WTC11 (cell line): ENCODE results near the gene NOL4L.

ENCODE experiments used
- ATF1 ChIP-seq: sonication (generic); formaldehyde crosslinking; IDR thresholded peaks from 2 replicates; pipeline ENCODE4 v1.8.1; 2023; ENCODE audit warnings: mild to moderate bottlenecking, moderate library complexity, missing genetic modification reagents
- ATF2 ChIP-seq: sonication (generic); formaldehyde crosslinking; IDR thresholded peaks from 2 replicates; pipeline ENCODE4 v1.8.1; 2022; ENCODE audit warnings: low read depth, missing genetic modification reagents, borderline replicate concordance
- CREM ChIP-seq: sonication (generic); formaldehyde crosslinking; IDR thresholded peaks from 2 replicates; pipeline ENCODE4 v1.8.1; 2022; ENCODE audit warnings: mild to moderate bottlenecking, missing genetic modification reagents, moderate library complexity
- CTCF ChIP-seq: fragments of 200-600 bp; IDR thresholded peaks from 2 replicates; pipeline ENCODE4 v1.8.0; 2022; ENCODE audit warnings: antibody characterized with exemption
- RORB ChIP-seq: fragments of 250-450 bp; sonication (Bioruptor Pico); IDR thresholded peaks from 2 replicates; pipeline ENCODE4 v1.9.0; 2021; ENCODE audit warnings: mild to moderate bottlenecking
- SP1 ChIP-seq: sonication (generic); formaldehyde crosslinking; conservative IDR thresholded peaks from 2 replicates; pipeline ENCODE4 v1.8.1; 2022; ENCODE audit warnings: missing genetic modification reagents
- ZNF232 ChIP-seq: sonication (generic); formaldehyde crosslinking; IDR thresholded peaks from 2 replicates; pipeline ENCODE4 v1.8.0; 2022; ENCODE audit warnings: mild to moderate bottlenecking, missing genetic modification reagents
- TF ChIP-seq, protein P1 (sequence below): fragments of 250-450 bp; sonication (Bioruptor Pico); IDR thresholded peaks from 2 replicates; pipeline ENCODE4 v1.9.0; 2021; ENCODE audit warnings: moderate library complexity, mild to moderate bottlenecking, inconsistent platforms, borderline replicate concordance
- TF ChIP-seq, protein P2 (sequence below): sonication (generic); formaldehyde crosslinking; conservative IDR thresholded peaks from 2 replicates; pipeline ENCODE4 v1.8.1; 2023; ENCODE audit warnings: mild to moderate bottlenecking, low read depth, missing genetic modification reagents, moderate library complexity

- TF ChIP-seq CTCF (no peak), ATF2 (CRISPR knock-in tag) (no peak), ZNF232 (CRISPR knock-in tag) (no peak), SP1 (CRISPR knock-in tag) (no peak), ATF1 (CRISPR knock-in tag) (no peak), CREM (CRISPR knock-in tag) (no peak), RORB (CRISPR knock-in tag) (no peak)
- TF ChIP-seq, protein P1, sequence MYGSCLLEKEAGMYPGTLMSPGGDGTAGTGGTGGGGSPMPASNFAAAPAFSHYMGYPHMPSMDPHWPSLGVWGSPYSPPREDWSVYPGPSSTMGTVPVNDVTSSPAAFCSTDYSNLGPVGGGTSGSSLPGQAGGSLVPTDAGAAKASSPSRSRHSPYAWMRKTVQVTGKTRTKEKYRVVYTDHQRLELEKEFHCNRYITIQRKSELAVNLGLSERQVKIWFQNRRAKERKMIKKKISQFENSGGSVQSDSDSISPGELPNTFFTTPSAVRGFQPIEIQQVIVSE (CRISPR knock-in tag) = no peak
- TF ChIP-seq, protein P2, sequence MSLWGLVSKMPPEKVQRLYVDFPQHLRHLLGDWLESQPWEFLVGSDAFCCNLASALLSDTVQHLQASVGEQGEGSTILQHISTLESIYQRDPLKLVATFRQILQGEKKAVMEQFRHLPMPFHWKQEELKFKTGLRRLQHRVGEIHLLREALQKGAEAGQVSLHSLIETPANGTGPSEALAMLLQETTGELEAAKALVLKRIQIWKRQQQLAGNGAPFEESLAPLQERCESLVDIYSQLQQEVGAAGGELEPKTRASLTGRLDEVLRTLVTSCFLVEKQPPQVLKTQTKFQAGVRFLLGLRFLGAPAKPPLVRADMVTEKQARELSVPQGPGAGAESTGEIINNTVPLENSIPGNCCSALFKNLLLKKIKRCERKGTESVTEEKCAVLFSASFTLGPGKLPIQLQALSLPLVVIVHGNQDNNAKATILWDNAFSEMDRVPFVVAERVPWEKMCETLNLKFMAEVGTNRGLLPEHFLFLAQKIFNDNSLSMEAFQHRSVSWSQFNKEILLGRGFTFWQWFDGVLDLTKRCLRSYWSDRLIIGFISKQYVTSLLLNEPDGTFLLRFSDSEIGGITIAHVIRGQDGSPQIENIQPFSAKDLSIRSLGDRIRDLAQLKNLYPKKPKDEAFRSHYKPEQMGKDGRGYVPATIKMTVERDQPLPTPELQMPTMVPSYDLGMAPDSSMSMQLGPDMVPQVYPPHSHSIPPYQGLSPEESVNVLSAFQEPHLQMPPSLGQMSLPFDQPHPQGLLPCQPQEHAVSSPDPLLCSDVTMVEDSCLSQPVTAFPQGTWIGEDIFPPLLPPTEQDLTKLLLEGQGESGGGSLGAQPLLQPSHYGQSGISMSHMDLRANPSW (CRISPR knock-in tag) = no peak
Observed at GRCh38 chr20:32582659-32583580, 2.2 kb downstream of the NOL4L start.
